Measurements from ENCODE around the gene ENGASE. TPM values are rescaled to one million over a fixed set of nuclear protein-coding genes. Genes with fewer than 3 reads are reported as not detected.

The ENGASE gene
- total and polyA plus RNA-seq, 9 of the 15 experiments (the other 6 are each of a cell fraction or from before 2014, with no cell fraction given) = 0.06 to 45.5 (median 13.9) TPM

DNA sequence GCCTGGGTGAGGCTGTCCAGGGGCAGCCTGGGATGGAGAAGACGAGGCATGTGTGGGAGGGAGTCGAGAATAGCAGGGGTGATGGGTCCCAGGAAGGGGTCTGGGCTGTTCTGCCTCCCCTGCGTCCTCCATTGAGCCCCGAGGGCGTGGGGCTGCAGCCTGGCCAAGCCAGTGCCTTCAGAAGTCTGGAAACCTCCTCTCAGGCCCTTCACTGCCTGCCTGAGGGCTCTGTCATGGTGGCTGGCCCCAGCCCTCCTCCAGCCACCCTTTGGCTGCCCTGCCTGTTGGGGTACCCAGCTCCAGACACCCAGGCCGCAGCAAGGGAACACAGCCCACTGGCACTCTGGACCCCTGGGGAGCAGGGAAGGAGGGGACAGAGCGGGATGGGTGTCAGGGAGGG, 27.6 kb downstream of the ENGASE start (continued):
- TF ChIP-seq ZNF444 (CRISPR knock-in tag; IDR thresholded peaks at IDR 0.05) = no peak
- no peak for TF ChIP-seq PURB (CRISPR knock-in tag; IDR thresholded peaks at IDR 0.05; ENCODE audit: low read depth)
- no peak for TF ChIP-seq ZNF830 (CRISPR knock-in tag; IDR thresholded peaks at IDR 0.05)
- no peak for TF ChIP-seq THRAP3 (IDR thresholded peaks at IDR 0.05; ENCODE audit: borderline replicate concordance)
- TF ChIP-seq CHCHD3 (CRISPR knock-in tag; IDR thresholded peaks at IDR 0.05) = no peak
- no peak for TF ChIP-seq NFXL1 (CRISPR knock-in tag; IDR thresholded peaks at IDR 0.05)
- no peak for TF ChIP-seq HNRNPUL1 (IDR thresholded peaks at IDR 0.05; ENCODE audit: low read length)

DNA sequence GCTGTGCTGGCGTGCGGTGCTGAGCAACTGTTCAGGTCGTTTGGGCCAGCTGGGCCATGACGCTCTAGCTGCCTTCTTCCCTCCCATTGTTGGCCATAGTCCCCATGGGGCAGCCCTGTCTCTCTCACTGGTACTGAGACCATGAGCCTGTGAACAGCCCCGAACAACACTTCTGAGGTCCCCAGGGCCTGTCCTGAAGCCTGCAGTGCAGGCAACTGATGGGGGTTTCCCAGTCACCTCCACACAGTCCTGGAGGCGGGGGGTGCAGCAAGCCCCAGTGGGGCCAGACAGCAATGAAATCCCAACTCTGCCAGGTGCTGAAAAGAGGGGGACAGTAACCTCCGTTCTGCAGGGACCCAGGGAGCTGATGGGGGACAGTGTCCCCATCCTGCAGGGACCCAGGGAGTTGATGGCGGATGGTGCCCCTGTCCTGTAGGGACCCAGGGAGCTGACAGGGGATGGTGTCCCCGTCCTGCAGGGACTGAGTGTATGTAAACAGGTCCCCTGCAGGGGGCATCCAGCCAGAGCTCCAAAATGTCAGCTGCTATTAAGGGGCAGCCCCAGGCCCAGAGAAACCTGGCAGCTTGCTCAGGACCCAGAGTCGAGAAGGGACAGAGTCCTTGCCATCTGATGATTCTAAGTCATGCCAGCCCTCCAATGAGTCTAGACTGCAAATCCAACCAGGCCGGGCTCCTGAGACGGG, 30.4 kb downstream of the ENGASE start:
- ATAC-seq (peak; percentile 49; the same call in 1 of the 3 replicates), DNase-seq (ENCODE audit: extremely low read depth in 1 of 4, low spot score in 3 of 4) (peak in 3 of 4 experiments; percentile 16 to 34 (median 28)), FAIRE-seq (no peak)
- H3K9ac ChIP-seq (ENCODE audit: insufficient read depth in 1 of 2, low read depth in 2 of 2, low read length in 2 of 2) = no peak overlapping the region
- no peak overlapping the region for H3K4me3 ChIP-seq
- no peaks in the 10 kb centered on the region for H3K79me2 ChIP-seq (ENCODE audit: control insufficient read depth, insufficient read depth, low read length)
- no peaks in the 10 kb centered on the region for H3K36me3 ChIP-seq (ENCODE audit: control insufficient read depth, insufficient read depth, low read length)
- CTCF ChIA-PET (ENCODE audit: low intra/inter-chr PET ratio) = no interaction called here
- no peaks in the 10 kb centered on the region for H3K9me1 ChIP-seq (ENCODE audit: control insufficient read depth, insufficient read depth, low read length)
- peaks cover 0 to 17% of the 10 kb centered on the region in 2 experiments; a peak in 1 of 5 replicates for H3K4me1 ChIP-seq (replicated peaks in 1 of 2; ENCODE audit: control insufficient read depth in 2 of 2, insufficient read depth in 2 of 2, low read length in 2 of 2)
- in situ Hi-C loops (cut with MboI) = no loop called here
- 0% methylated on average over 10 of the region's 12 CpGs for whole genome bisulfite sequencing (ENCODE audit: insufficient coverage, low coverage, missing lambda C conversion rate)
- POLR2A ChIA-PET = interaction anchor here (1.2 kb wide), 1 partner anchor 20 kb away, joined by 3 read pairs; no protein-coding TSS in a partner anchor
- no peak overlapping the region for H3K4me2 ChIP-seq (ENCODE audit: insufficient read depth, low read length)
- intact Hi-C loops (cut with micrococcal nuclease) = no loop called here
- peaks cover 29% of the 10 kb centered on the region for H4K20me1 ChIP-seq (replicated peaks; ENCODE audit: control insufficient read depth, insufficient read depth, low read length)
- no peaks in the 10 kb centered on the region for H3K9me3 ChIP-seq (replicated peaks; ENCODE audit: control insufficient read depth, insufficient read depth, low read depth, low read length)
- H3K27me3 ChIP-seq (ENCODE audit: control insufficient read depth in 2 of 2, insufficient read depth in 2 of 2, low read length in 2 of 2) = peaks cover 28 to 93% of the 10 kb centered on the region in 2 experiments
- TF ChIP-seq NFRKB (IDR thresholded peaks at IDR 0.05; ENCODE audit: low read depth) = no peak
- TF ChIP-seq, protein P1, sequence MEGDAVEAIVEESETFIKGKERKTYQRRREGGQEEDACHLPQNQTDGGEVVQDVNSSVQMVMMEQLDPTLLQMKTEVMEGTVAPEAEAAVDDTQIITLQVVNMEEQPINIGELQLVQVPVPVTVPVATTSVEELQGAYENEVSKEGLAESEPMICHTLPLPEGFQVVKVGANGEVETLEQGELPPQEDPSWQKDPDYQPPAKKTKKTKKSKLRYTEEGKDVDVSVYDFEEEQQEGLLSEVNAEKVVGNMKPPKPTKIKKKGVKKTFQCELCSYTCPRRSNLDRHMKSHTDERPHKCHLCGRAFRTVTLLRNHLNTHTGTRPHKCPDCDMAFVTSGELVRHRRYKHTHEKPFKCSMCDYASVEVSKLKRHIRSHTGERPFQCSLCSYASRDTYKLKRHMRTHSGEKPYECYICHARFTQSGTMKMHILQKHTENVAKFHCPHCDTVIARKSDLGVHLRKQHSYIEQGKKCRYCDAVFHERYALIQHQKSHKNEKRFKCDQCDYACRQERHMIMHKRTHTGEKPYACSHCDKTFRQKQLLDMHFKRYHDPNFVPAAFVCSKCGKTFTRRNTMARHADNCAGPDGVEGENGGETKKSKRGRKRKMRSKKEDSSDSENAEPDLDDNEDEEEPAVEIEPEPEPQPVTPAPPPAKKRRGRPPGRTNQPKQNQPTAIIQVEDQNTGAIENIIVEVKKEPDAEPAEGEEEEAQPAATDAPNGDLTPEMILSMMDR (IDR thresholded peaks at IDR 0.05 in 2 of 3, conservative IDR thresholded peaks at IDR 0.05 in 1 of 3; ENCODE audit: insufficient read depth in 2 of 3, low read depth in 1 of 3, low read length in 3 of 3) = peak; percentile 6 to 31 (median 9); a peak in 1 of 6 replicates
- no peak overlapping the region for H3K27ac ChIP-seq (ENCODE audit: extremely low read depth, low read depth, low read length)
- BruUV-seq (replicated peaks) = no TSS peak
- H2AFZ ChIP-seq (ENCODE audit: low read depth, low read length) = no peak overlapping the region
